ENCODE results near the gene HMGB4.

DNA sequence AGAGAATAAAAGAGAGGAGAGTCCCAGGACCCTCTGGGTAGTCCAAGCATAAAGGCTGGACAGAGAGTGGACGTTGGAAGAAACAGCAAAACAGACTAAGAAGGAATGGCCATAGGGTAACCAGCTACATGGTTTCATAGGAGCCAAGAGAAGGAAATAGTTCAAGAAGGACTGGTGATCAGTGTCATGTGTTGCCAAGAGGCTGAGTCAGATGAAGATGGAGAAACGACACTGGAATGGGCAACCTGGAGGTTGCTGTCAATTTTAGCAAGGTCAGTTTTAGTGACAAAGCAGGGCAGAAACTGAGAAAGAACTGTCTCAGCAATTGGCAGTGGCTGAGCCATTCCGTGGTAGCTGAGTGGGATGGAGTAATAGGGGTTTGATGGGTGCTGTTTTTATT, 41.4 kb downstream of the HMGB4 start:
- TF ChIP-seq, protein P1, sequence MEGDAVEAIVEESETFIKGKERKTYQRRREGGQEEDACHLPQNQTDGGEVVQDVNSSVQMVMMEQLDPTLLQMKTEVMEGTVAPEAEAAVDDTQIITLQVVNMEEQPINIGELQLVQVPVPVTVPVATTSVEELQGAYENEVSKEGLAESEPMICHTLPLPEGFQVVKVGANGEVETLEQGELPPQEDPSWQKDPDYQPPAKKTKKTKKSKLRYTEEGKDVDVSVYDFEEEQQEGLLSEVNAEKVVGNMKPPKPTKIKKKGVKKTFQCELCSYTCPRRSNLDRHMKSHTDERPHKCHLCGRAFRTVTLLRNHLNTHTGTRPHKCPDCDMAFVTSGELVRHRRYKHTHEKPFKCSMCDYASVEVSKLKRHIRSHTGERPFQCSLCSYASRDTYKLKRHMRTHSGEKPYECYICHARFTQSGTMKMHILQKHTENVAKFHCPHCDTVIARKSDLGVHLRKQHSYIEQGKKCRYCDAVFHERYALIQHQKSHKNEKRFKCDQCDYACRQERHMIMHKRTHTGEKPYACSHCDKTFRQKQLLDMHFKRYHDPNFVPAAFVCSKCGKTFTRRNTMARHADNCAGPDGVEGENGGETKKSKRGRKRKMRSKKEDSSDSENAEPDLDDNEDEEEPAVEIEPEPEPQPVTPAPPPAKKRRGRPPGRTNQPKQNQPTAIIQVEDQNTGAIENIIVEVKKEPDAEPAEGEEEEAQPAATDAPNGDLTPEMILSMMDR (IDR thresholded peaks at IDR 0.05) = no peak
- no peak for TF ChIP-seq POLR2A (IDR thresholded peaks at IDR 0.05)
